HL-60 (cell line): ENCODE data around the gene CTF1.

ENCODE experiments used
- POLR2AphosphoS5 ChIP-seq: IDR thresholded peaks from 2 replicates; pipeline ENCODE4 v1.6.1; 2012; ENCODE audit warnings: low read depth
- REST ChIP-seq: IDR thresholded peaks from 2 replicates; pipeline ENCODE4 v1.6.1; 2012; ENCODE audit warnings: low read depth; ENCODE audit not compliant: insufficient replicate concordance
- SPI1 ChIP-seq: IDR thresholded peaks from 2 replicates; pipeline ENCODE4 v1.6.1; 2012; ENCODE audit warnings: low read depth, mild to moderate bottlenecking, borderline replicate concordance
- TF ChIP-seq, protein P1 (sequence below): IDR thresholded peaks from one replicate; pipeline ENCODE4 v1.5.1; 2011; ENCODE audit warnings: low read length, control low read depth, inconsistent platforms; ENCODE audit not compliant: insufficient read depth

DNA sequence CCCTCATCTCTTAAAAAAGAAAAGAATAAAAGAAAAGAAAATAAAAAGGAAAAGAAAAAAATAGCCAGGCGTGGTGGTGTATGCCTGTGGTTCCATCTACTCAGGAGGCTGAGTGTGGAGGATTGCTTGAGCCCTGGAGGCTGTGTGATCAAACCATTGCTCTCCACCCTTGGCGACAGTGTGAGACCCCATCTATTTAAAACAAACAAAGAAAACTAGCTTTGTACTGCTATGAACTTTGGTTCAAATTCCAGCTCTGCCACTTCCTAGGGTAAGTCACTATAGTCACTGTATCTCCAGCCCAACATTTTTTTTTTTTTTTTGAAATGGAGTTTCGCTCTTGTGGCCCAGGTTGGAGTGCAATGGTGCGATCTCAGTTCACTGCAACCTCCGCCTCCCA, 4.2 kb downstream of the CTF1 start:
- TF ChIP-seq POLR2AphosphoS5 = no peak
- TF ChIP-seq, protein P1, sequence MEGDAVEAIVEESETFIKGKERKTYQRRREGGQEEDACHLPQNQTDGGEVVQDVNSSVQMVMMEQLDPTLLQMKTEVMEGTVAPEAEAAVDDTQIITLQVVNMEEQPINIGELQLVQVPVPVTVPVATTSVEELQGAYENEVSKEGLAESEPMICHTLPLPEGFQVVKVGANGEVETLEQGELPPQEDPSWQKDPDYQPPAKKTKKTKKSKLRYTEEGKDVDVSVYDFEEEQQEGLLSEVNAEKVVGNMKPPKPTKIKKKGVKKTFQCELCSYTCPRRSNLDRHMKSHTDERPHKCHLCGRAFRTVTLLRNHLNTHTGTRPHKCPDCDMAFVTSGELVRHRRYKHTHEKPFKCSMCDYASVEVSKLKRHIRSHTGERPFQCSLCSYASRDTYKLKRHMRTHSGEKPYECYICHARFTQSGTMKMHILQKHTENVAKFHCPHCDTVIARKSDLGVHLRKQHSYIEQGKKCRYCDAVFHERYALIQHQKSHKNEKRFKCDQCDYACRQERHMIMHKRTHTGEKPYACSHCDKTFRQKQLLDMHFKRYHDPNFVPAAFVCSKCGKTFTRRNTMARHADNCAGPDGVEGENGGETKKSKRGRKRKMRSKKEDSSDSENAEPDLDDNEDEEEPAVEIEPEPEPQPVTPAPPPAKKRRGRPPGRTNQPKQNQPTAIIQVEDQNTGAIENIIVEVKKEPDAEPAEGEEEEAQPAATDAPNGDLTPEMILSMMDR = no peak
- TF ChIP-seq SPI1 = no peak
- no peak for TF ChIP-seq REST
